Loucy (cell line): Measurements from ENCODE around the gene TMEM245.

Experiments used
- H2AFZ ChIP-seq: fragments of 200-600 bp; sonication (generic); 2 replicates; pipeline ENCODE4 v1.6.0; 2016; ENCODE audit warnings: antibody characterized with exemption, mild to moderate bottlenecking, low read length, moderate library complexity
- H3F3A ChIP-seq: fragments of 200-600 bp; 2 replicates; pipeline ENCODE4 v1.6.0; 2016; ENCODE audit warnings: antibody characterized with exemption, low read depth, mild to moderate bottlenecking
- H3K27me3 ChIP-seq: fragments of 200-600 bp; sonication (generic); 2 replicates; pipeline ENCODE4 v1.6.1; 2014; ENCODE audit warnings: low read length, mild to moderate bottlenecking; ENCODE audit not compliant: insufficient read depth, poor library complexity, severe bottlenecking
- H3K36me3 ChIP-seq: fragments of 200-600 bp; sonication (generic); 2 replicates; pipeline ENCODE4 v1.6.1; 2016; ENCODE audit warnings: low read length; ENCODE audit not compliant: insufficient read depth
- H3K4me1 ChIP-seq: fragments of 200-600 bp; sonication (generic); 2 replicates; pipeline ENCODE4 v1.5.1; 2014; ENCODE audit warnings: low read length, mild to moderate bottlenecking; ENCODE audit not compliant: insufficient read depth, poor library complexity, severe bottlenecking
- H3K4me2 ChIP-seq: fragments of 200-600 bp; sonication (generic); 2 replicates; pipeline ENCODE4 v1.6.0; 2014; ENCODE audit warnings: antibody characterized with exemption, low read length, low read depth, mild to moderate bottlenecking; ENCODE audit not compliant: poor library complexity, severe bottlenecking
- H3K4me3 ChIP-seq: fragments of 200-600 bp; sonication (generic); 2 replicates; pipeline ENCODE4 v1.5.1; 2014; ENCODE audit warnings: low read length, mild to moderate bottlenecking, mixed read lengths; ENCODE audit not compliant: poor library complexity, severe bottlenecking
- H3K79me2 ChIP-seq: fragments of 200-600 bp; sonication (generic); 2 replicates; pipeline ENCODE4 v1.6.1; 2014; ENCODE audit warnings: low read length; ENCODE audit not compliant: insufficient read depth
- H3K9ac ChIP-seq: fragments of 200-600 bp; sonication (generic); 2 replicates; pipeline ENCODE4 v1.6.0; 2014; ENCODE audit warnings: mild to moderate bottlenecking, low read depth, low read length, moderate library complexity; ENCODE audit not compliant: poor library complexity, severe bottlenecking
- H3K9me2 ChIP-seq: fragments of 200-600 bp; sonication (generic); replicated peaks from 2 replicates; pipeline ENCODE4 v1.6.1; 2016; ENCODE audit warnings: low read depth, low read length, mixed read lengths
- H3K9me3 ChIP-seq: fragments of 200-600 bp; sonication (generic); 2 replicates; pipeline ENCODE4 v1.6.1; 2014; ENCODE audit warnings: mild to moderate bottlenecking, antibody characterized with exemption, low read length, low read depth; ENCODE audit not compliant: insufficient read depth
- H4K20me1 ChIP-seq: fragments of 200-600 bp; sonication (generic); 2 replicates; pipeline ENCODE4 v1.6.0; 2014; ENCODE audit warnings: antibody characterized with exemption, low read length, mild to moderate bottlenecking; ENCODE audit not compliant: insufficient read depth, poor library complexity, severe bottlenecking
- EZH2phosphoT487 ChIP-seq: fragments of 200-600 bp; IDR thresholded peaks from 2 replicates; pipeline ENCODE4 v1.6.1; 2018; ENCODE audit warnings: antibody characterized with exemption, mild to moderate bottlenecking, moderate library complexity, borderline replicate concordance
- TF ChIP-seq, protein P1 (sequence below): fragments of 200-600 bp; sonication (generic); conservative IDR thresholded peaks from 2 replicates; pipeline ENCODE4 v1.5.1; 2014; ENCODE audit warnings: mild to moderate bottlenecking, antibody characterized with exemption, low read length

The TMEM245 gene

DNA sequence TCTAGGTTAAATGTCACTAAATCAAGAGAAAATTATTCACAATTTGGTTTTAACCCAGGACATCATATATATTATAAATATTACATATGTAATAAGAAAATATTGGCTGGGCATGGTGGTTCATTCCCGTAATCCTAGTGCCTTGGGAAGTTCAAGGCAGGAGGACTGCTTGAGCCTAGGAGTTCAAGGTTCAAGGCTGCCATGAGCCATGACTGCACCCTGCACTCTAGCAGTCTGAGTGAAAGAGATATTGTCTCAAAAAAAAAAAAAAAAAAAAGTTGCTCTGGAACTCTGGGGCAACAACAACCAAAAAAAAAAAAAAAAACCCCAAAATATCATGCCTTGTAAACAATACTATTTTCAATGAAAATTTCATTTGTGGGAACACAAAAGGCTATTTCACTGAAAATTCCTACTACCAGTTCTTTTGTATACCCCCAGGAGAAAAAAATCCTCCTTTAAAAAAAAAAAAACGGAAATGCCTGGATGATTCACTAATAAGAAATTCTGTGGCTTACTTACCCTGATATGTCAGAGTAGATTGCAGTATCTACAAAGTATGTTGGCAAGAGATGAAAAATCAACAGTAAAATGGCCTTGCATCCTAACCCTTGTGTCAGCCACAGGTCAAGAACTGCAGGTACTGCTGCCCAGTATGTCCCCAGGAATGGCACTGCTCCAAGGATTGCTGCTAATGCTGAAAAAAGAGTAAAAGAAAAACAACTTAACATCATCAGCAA is 83.9 kb downstream of the TMEM245 start:
- no peak for TF ChIP-seq EZH2phosphoT487
- TF ChIP-seq, protein P1, sequence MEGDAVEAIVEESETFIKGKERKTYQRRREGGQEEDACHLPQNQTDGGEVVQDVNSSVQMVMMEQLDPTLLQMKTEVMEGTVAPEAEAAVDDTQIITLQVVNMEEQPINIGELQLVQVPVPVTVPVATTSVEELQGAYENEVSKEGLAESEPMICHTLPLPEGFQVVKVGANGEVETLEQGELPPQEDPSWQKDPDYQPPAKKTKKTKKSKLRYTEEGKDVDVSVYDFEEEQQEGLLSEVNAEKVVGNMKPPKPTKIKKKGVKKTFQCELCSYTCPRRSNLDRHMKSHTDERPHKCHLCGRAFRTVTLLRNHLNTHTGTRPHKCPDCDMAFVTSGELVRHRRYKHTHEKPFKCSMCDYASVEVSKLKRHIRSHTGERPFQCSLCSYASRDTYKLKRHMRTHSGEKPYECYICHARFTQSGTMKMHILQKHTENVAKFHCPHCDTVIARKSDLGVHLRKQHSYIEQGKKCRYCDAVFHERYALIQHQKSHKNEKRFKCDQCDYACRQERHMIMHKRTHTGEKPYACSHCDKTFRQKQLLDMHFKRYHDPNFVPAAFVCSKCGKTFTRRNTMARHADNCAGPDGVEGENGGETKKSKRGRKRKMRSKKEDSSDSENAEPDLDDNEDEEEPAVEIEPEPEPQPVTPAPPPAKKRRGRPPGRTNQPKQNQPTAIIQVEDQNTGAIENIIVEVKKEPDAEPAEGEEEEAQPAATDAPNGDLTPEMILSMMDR: no peak
- Histone ChIP-seq H3K27me3 (no peaks in the 10 kb centered on the region), H3K4me1 (no peaks in the 10 kb centered on the region), H3K9me2 (0 out of 2 replicates have a peak, but pooled peaks cover 4% of the 10 kb centered on the region), H3K36me3 (peaks cover 64% of the 10 kb centered on the region), H3F3A (no peaks in the 10 kb centered on the region), H3K9ac (no peak overlapping the region), H3K79me2 (no peaks in the 10 kb centered on the region), H3K4me2 (no peak overlapping the region), H3K9me3 (no peaks in the 10 kb centered on the region), H3K4me3 (no peak overlapping the region), H2AFZ (no peak overlapping the region), H4K20me1 (no peaks in the 10 kb centered on the region)

DNA sequence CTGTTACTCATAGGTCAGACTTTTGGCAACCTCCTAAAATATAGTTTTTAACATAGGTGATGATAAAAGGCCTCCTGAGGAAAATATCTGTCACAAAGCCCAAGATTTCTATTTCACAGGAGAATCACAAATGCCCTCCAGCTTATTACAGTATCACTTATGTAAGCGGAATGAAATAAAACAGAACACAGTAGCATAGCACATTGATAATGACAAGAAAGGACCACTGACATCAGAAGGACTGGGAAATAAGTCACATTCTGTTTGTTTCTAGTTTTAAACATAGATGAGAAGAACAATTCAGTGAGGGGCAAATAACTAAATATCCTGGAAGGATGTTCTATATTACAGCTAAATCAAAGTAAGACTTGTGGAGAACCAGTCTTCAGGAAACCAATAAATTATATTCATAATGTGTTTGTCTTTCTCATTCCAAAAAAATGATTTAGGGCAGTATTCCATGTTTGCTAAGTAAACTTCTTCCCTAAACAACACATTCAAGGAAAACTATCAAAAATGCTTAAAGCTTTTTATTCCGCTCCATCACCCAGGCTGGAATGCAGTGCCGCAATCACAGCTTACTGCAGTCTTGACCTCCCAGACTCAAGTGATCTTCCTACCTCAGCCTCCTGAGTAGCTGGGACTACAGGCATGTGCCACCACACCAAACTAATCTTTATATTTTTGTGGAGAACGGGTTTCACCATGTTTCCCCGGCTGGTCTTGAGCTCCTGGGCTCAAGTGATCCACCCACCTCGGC is 85.6 kb downstream of the TMEM245 start:
- Histone ChIP-seq H3K36me3 (peaks cover 58% of the 10 kb centered on the region), H2AFZ (no peak overlapping the region), H3K79me2 (no peaks in the 10 kb centered on the region), H3K4me1 (no peaks in the 10 kb centered on the region), H3F3A (no peaks in the 10 kb centered on the region), H4K20me1 (no peaks in the 10 kb centered on the region), H3K9me2 (no peaks in the 10 kb centered on the region), H3K9ac (no peak overlapping the region), H3K9me3 (no peaks in the 10 kb centered on the region), H3K4me2 (no peak overlapping the region), H3K27me3 (no peaks in the 10 kb centered on the region), H3K4me3 (no peak overlapping the region)
- no peak for TF ChIP-seq EZH2phosphoT487
- TF ChIP-seq, protein P1: no peak

DNA sequence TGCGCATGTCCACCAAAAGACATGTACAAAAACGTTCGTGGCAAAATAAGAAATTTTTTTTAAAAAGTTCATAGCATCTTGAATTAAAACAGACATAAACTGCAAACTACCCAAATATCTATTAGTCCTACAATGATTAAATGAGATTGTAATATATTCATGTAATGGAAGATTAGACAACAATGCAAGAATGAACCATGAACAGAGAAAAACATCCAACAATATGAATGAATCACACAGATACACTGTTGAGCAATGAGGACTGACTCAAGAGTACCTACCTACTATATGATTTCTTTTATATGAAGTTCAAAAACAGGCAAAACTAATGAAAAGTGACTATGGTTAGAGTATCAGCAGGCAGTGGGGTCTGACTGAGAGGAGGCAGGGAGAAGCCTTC is 88.5 kb downstream of the TMEM245 start:
- Histone ChIP-seq H3K27me3 (no peaks in the 10 kb centered on the region), H3F3A (no peaks in the 10 kb centered on the region), H3K4me1 (peaks cover 7% of the 10 kb centered on the region), H3K4me2 (no peak overlapping the region), H3K79me2 (no peaks in the 10 kb centered on the region), H2AFZ (no peak overlapping the region), H3K36me3 (peaks cover 51% of the 10 kb centered on the region), H3K9me2 (no peaks in the 10 kb centered on the region), H3K4me3 (no peak overlapping the region), H4K20me1 (peaks cover 2% of the 10 kb centered on the region), H3K9me3 (no peaks in the 10 kb centered on the region), H3K9ac (no peak overlapping the region)
- TF ChIP-seq EZH2phosphoT487: no peak
- TF ChIP-seq, protein P1: no peak
